Suprapubic skin (tissue), 4 donors: ENCODE measurements around the gene LIPC.

Source experiments
- EP300 ChIP-seq: sonication (generic); formaldehyde crosslinking; IDR thresholded peaks from one replicate; pipeline ENCODE4 v1.6.1; 2017; ENCODE audit warnings: antibody characterized with exemption
- POLR2A ChIP-seq, 2 donors: fragments of 450-650 bp; IDR thresholded peaks; one replicate each; pipeline ENCODE4 v1.6.1; 2017; ENCODE audit warnings: antibody characterized with exemption in 2 of 2, mild to moderate bottlenecking in 2 of 2, moderate library complexity in 2 of 2
- POLR2AphosphoS5 ChIP-seq, 3 donors: sonication (generic); formaldehyde crosslinking; IDR thresholded peaks; one replicate each; pipeline ENCODE4 v1.6.1; 2017; ENCODE audit warnings: antibody characterized with exemption in 3 of 3
- TF ChIP-seq, protein P1 (sequence below), 2 donors: fragments of 200-600 bp in 1 of 2; fragments of 450-650 bp in 1 of 2; sonication (generic) in 1 of 2; IDR thresholded peaks; one replicate each; pipeline ENCODE4 v1.5.1; 2016 to 2019; ENCODE audit warnings: antibody characterized with exemption in 2 of 2, mild to moderate bottlenecking in 1 of 2, moderate library complexity in 1 of 2

DNA sequence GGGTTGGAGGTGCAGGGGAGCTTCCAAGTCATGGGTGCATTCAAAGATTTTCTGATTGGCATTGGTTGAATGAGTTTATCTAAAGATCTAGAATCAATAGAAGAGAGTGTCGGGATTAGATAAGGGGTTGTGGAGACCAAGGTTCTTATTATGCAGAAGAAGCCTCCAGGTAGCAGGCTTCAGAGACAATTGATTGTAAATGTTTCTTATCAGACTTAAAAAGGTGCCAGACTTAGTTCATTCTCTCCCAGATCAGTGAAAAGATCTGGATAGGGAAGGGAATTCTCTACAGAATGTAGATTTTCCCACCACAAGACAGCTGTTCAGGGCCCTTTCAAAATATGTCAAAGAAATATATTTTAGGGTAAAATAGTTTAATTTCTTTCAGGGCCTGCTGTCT, 129.5 kb downstream of the LIPC start:
- no peak for TF ChIP-seq POLR2A (IDR thresholded peaks at IDR 0.05)
- TF ChIP-seq, protein P1, sequence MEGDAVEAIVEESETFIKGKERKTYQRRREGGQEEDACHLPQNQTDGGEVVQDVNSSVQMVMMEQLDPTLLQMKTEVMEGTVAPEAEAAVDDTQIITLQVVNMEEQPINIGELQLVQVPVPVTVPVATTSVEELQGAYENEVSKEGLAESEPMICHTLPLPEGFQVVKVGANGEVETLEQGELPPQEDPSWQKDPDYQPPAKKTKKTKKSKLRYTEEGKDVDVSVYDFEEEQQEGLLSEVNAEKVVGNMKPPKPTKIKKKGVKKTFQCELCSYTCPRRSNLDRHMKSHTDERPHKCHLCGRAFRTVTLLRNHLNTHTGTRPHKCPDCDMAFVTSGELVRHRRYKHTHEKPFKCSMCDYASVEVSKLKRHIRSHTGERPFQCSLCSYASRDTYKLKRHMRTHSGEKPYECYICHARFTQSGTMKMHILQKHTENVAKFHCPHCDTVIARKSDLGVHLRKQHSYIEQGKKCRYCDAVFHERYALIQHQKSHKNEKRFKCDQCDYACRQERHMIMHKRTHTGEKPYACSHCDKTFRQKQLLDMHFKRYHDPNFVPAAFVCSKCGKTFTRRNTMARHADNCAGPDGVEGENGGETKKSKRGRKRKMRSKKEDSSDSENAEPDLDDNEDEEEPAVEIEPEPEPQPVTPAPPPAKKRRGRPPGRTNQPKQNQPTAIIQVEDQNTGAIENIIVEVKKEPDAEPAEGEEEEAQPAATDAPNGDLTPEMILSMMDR (IDR thresholded peaks at IDR 0.05): no peak
- no peak for TF ChIP-seq POLR2AphosphoS5 (IDR thresholded peaks at IDR 0.05)
- no peak for TF ChIP-seq EP300
